Mesendoderm (in vitro differentiated cells): ENCODE measurements around the gene SLIT3.

Experiments
- DNase-seq: peaks from one replicate; pipeline ENCODE4 v3.0.0; 2013
- H2AK5ac ChIP-seq: 2 replicates; pipeline ENCODE4 v1.6.1; 2013; ENCODE audit warnings: low read length, inconsistent platforms
- H2BK120ac ChIP-seq: 2 replicates; pipeline ENCODE4 v1.6.1; 2013; ENCODE audit warnings: low read depth, mild to moderate bottlenecking, low read length, moderate library complexity, mixed read lengths
- H2BK15ac ChIP-seq: replicated peaks from 2 replicates; pipeline ENCODE4 v1.6.1; 2013; ENCODE audit warnings: low read depth, mild to moderate bottlenecking, moderate library complexity
- H2BK5ac ChIP-seq: 2 replicates; pipeline ENCODE4 v1.6.1; 2013; ENCODE audit warnings: low read length, inconsistent platforms
- H3K18ac ChIP-seq: 2 replicates; pipeline ENCODE4 v1.6.1; 2013; ENCODE audit warnings: mild to moderate bottlenecking, low read length, mixed read lengths
- H3K23ac ChIP-seq: one replicate; pipeline ENCODE4 v1.6.1; 2013; ENCODE audit warnings: low read length
- H3K27ac ChIP-seq: 2 replicates; pipeline ENCODE4 v1.5.1; 2013; ENCODE audit warnings: low read depth, mild to moderate bottlenecking, inconsistent platforms, low read length, moderate library complexity
- H3K27me3 ChIP-seq: 2 replicates; pipeline ENCODE4 v1.6.1; 2013; ENCODE audit warnings: low read length, control low read depth, mild to moderate bottlenecking, inconsistent platforms; ENCODE audit not compliant: insufficient read depth, poor library complexity
- H3K36me3 ChIP-seq: 2 replicates; pipeline ENCODE4 v1.6.1; 2013; ENCODE audit warnings: low read length, inconsistent platforms; ENCODE audit not compliant: control insufficient read depth, insufficient read depth
- H3K4ac ChIP-seq: one replicate; pipeline ENCODE4 v1.6.1; 2013; ENCODE audit warnings: low read depth, mild to moderate bottlenecking, low read length, moderate library complexity
- H3K4me1 ChIP-seq: 2 replicates; pipeline ENCODE4 v1.6.1; 2013; ENCODE audit warnings: low read depth, low read length, inconsistent platforms; ENCODE audit not compliant: control insufficient read depth
- H3K4me2 ChIP-seq: 2 replicates; pipeline ENCODE4 v1.6.1; 2013; ENCODE audit warnings: low read length
- H3K4me3 ChIP-seq: 2 replicates; pipeline ENCODE4 v1.5.1; 2013; ENCODE audit warnings: mild to moderate bottlenecking, low read length
- H3K56ac ChIP-seq: one replicate; pipeline ENCODE4 v1.6.1; 2013; ENCODE audit warnings: low read length
- H3K79me1 ChIP-seq: 2 replicates; pipeline ENCODE4 v1.6.1; 2013; ENCODE audit warnings: low read length, inconsistent platforms
- H3K79me2 ChIP-seq: 2 replicates; pipeline ENCODE4 v1.6.1; 2013; ENCODE audit warnings: mild to moderate bottlenecking, low read length; ENCODE audit not compliant: control insufficient read depth, insufficient read depth
- H3K9ac ChIP-seq: 2 replicates; pipeline ENCODE4 v1.6.1; 2013; ENCODE audit warnings: low read length, inconsistent platforms
- H4K5ac ChIP-seq: one replicate; pipeline ENCODE4 v1.6.1; 2013; ENCODE audit warnings: low read length
- H4K8ac ChIP-seq: one replicate; pipeline ENCODE4 v1.6.1; 2013; ENCODE audit warnings: low read depth, mild to moderate bottlenecking, control low read depth, low read length, moderate library complexity
- WGBS: extraction: QIAGEN DNeasy Blood & Tissue Kit; methylation state at CpG from one replicate; pipeline ENCODE4 v1.1.7; 2013; ENCODE audit warnings: low lambda C conversion rate, missing lambda C conversion rate; ENCODE audit not compliant: insufficient coverage; ENCODE audit errors: extremely low coverage; 5-methylcytosine and 5-hydroxymethylcytosine counted together

Gene SLIT3

GRCh38 chr5:168939887-168940544 is 360.9 kb downstream of the SLIT3 start:
- Histone ChIP-seq H3K27ac (no peak overlapping the region), H3K4ac (no peak overlapping the region), H2AK5ac (no peak overlapping the region), H2BK5ac (no peak overlapping the region), H3K27me3 (no peaks in the 10 kb centered on the region), H3K4me3 (no peak overlapping the region), H3K4me2 (no peak overlapping the region), H3K36me3 (no peaks in the 10 kb centered on the region), H3K18ac (no peak overlapping the region), H3K56ac (no peak overlapping the region), H2BK120ac (no peak overlapping the region), H4K5ac (no peak overlapping the region), H3K9ac (no peak overlapping the region), H4K8ac (no peak overlapping the region), H3K79me2 (no peaks in the 10 kb centered on the region), H2BK15ac (no peak overlapping the region), H3K79me1 (no peaks in the 10 kb centered on the region), H3K23ac (no peak overlapping the region), H3K4me1 (peaks cover 6% of the 10 kb centered on the region)
- no CpG with 5 or more reads among the region's 5 CpGs for WGBS
- DNase-seq = no peak

- Histone ChIP-seq H3K36me3 (no peaks in the 10 kb centered on the region), H3K4me2 (no peak overlapping the region), H2AK5ac (no peak overlapping the region), H3K27ac (no peak overlapping the region), H3K27me3 (no peaks in the 10 kb centered on the region), H3K79me1 (no peaks in the 10 kb centered on the region), H3K18ac (no peak overlapping the region), H2BK5ac (no peak overlapping the region), H4K8ac (no peak overlapping the region), H2BK15ac (no peak overlapping the region), H4K5ac (no peak overlapping the region), H3K4me1 (no peaks in the 10 kb centered on the region), H3K9ac (no peak overlapping the region), H3K4ac (no peak overlapping the region), H3K56ac (no peak overlapping the region), H3K79me2 (no peaks in the 10 kb centered on the region), H3K23ac (no peak overlapping the region), H3K4me3 (no peak overlapping the region), H2BK120ac (no peak overlapping the region)
- no peak for DNase-seq
- WGBS = no CpG with 5 or more reads among the region's 9 CpGs
Measured at GRCh38 chr5:168939156-168939800, 361.7 kb downstream of the SLIT3 start.

DNA sequence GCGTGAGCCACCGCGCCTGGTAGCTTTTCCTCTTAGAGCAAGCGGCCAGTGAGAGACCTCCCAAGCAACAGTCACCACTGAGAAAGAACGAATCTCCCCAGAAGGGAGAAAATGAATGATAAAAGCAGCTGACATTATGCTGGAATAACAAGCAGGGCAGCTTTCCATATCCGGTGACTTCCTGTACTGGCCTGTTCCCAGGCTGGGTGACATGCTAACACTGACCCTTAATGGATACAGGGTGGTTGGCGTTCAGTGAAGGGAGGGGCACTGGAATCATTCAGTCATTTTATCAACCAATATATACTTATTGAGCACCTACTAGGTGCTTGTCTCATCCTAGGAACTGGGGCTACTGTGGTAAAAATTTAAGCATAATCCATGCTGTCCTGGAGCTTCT is 364.4 kb downstream of the SLIT3 start:
- no CpG with 5 or more reads among the region's 7 CpGs for WGBS
- peaks cover 3% of the 10 kb centered on the region for H3K4me1 ChIP-seq
- no peak overlapping the region for H2BK15ac ChIP-seq
- H3K23ac ChIP-seq = no peak overlapping the region
- no peak overlapping the region for H4K5ac ChIP-seq
- H2AK5ac ChIP-seq = no peak overlapping the region
- no peak overlapping the region for H2BK5ac ChIP-seq
- no peak overlapping the region for H3K18ac ChIP-seq
- H3K4me2 ChIP-seq = no peak overlapping the region
- H3K27ac ChIP-seq = no peak overlapping the region
- no peak overlapping the region for H3K4me3 ChIP-seq
- no peak overlapping the region for H4K8ac ChIP-seq
- H3K36me3 ChIP-seq = no peaks in the 10 kb centered on the region
- no peak overlapping the region for H2BK120ac ChIP-seq
- H3K56ac ChIP-seq = no peak overlapping the region
- H3K4ac ChIP-seq = no peak overlapping the region
- no peaks in the 10 kb centered on the region for H3K79me2 ChIP-seq
- no peaks in the 10 kb centered on the region for H3K79me1 ChIP-seq
- no peaks in the 10 kb centered on the region for H3K27me3 ChIP-seq
- DNase-seq = no peak
- H3K9ac ChIP-seq = no peak overlapping the region

GRCh38 chr5:168935183-168935582 is 365.8 kb downstream of the SLIT3 start:
- H2AK5ac ChIP-seq = no peak overlapping the region
- H3K4me2 ChIP-seq = no peak overlapping the region
- no peak overlapping the region for H3K9ac ChIP-seq
- H3K27ac ChIP-seq = no peak overlapping the region
- H3K23ac ChIP-seq = no peak overlapping the region
- H4K8ac ChIP-seq = no peak overlapping the region
- no peak overlapping the region for H3K4me3 ChIP-seq
- H3K18ac ChIP-seq = no peak overlapping the region
- no peak overlapping the region for H2BK5ac ChIP-seq
- H3K79me1 ChIP-seq = no peaks in the 10 kb centered on the region
- no peak overlapping the region for H3K56ac ChIP-seq
- no peak for DNase-seq
- no peak overlapping the region for H2BK120ac ChIP-seq
- WGBS = no CpG with 5 or more reads among the region's 2 CpGs
- peaks cover 3% of the 10 kb centered on the region for H3K4me1 ChIP-seq
- H2BK15ac ChIP-seq = no peak overlapping the region
- no peak overlapping the region for H3K4ac ChIP-seq
- no peaks in the 10 kb centered on the region for H3K36me3 ChIP-seq
- no peak overlapping the region for H4K5ac ChIP-seq
- no peaks in the 10 kb centered on the region for H3K27me3 ChIP-seq
- H3K79me2 ChIP-seq = no peaks in the 10 kb centered on the region

DNA sequence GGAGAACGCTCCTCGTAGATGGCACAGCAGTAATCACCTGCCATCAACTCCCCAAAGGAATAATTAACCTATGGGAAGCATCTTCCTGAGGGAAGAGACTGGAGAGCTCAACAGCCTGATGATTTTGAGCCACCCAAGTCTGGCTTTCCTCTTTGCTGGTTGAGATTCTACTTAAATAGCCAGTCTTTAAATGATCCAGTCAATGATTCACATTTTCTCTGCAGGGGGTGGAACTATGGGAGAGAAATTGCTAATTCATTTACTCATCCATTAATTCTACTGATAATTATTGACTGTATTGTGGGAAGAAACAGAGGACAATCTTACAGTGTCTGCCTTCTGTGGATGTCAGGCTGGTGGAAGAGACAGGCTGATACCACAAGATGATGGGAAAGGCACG is 366.8 kb downstream of the SLIT3 start:
- Histone ChIP-seq H3K9ac (no peak overlapping the region), H3K4me2 (no peak overlapping the region), H3K23ac (no peak overlapping the region), H2BK15ac (no peak overlapping the region), H3K4me3 (no peak overlapping the region), H3K27me3 (no peaks in the 10 kb centered on the region), H2BK5ac (no peak overlapping the region), H2AK5ac (no peak overlapping the region), H3K4me1 (peaks cover 3% of the 10 kb centered on the region), H3K4ac (no peak overlapping the region), H3K79me1 (no peaks in the 10 kb centered on the region), H3K36me3 (no peaks in the 10 kb centered on the region), H2BK120ac (no peak overlapping the region), H4K8ac (no peak overlapping the region), H3K79me2 (no peaks in the 10 kb centered on the region), H3K27ac (no peak overlapping the region), H3K56ac (no peak overlapping the region), H3K18ac (no peak overlapping the region), H4K5ac (no peak overlapping the region)
- WGBS = no CpG with 5 or more reads among the region's 3 CpGs
- no peak for DNase-seq
